Keratinocyte (primary cell): ENCODE measurements around the gene VSTM1. TPM values are rescaled to one million over a fixed set of nuclear protein-coding genes. Genes with fewer than 3 reads are reported as not detected.

ENCODE experiments used
- DNase-seq: peaks from one replicate; pipeline ENCODE4 v3.0.0-alpha.2; 2011; ENCODE audit warnings: low read depth, missing footprints, low spot score
- FAIRE-seq: peaks from 2 replicates; lab custom pipeline; 2011; peaks lifted over from hg19 to GRCh38; lab: Jason Lieb, UNC
- H2AFZ ChIP-seq: 2 replicates; pipeline ENCODE4 v1.6.0; 2012; ENCODE audit warnings: low read length, control low read depth, inconsistent platforms; ENCODE audit not compliant: control insufficient read depth
- H3K27ac ChIP-seq: 2 replicates; pipeline ENCODE4 v1.5.1; 2011; ENCODE audit warnings: low read length; ENCODE audit not compliant: control insufficient read depth, insufficient read depth
- H3K27me3 ChIP-seq: 3 replicates; pipeline ENCODE4 v1.6.0; 2011; ENCODE audit warnings: low read length; ENCODE audit not compliant: control insufficient read depth, insufficient read depth; ENCODE audit errors: extremely low read depth
- H3K36me3 ChIP-seq, 2 experiments: 2 replicates in 1 of 2; 3 replicates in 1 of 2; pipeline ENCODE4 v1.5.1; 2011; ENCODE audit warnings: low read length in 2 of 2, mild to moderate bottlenecking in 1 of 2; ENCODE audit not compliant: control insufficient read depth in 2 of 2, insufficient read depth in 2 of 2; ENCODE audit errors: extremely low read depth in 1 of 2
- H3K4me1 ChIP-seq: 3 replicates; pipeline ENCODE4 v1.5.1; 2011; ENCODE audit warnings: low read length; ENCODE audit not compliant: control insufficient read depth, insufficient read depth; ENCODE audit errors: extremely low read depth
- H3K4me2 ChIP-seq: 3 replicates; pipeline ENCODE4 v1.6.0; 2011; ENCODE audit warnings: low read depth, low read length; ENCODE audit not compliant: control insufficient read depth, insufficient read depth; ENCODE audit errors: extremely low read depth
- H3K4me3 ChIP-seq, 3 experiments: fragments of 200-600 bp in 1 of 3; sonication (generic) in 1 of 3; 2 replicates in 2 of 3; 3 replicates in 1 of 3; pipeline ENCODE4 v1.5.1; 2011 to 2016; ENCODE audit warnings: low read length in 3 of 3, mild to moderate bottlenecking in 3 of 3, control low read depth in 2 of 3, inconsistent platforms in 1 of 3, low read depth in 1 of 3, mixed read lengths in 1 of 3, mixed run types in 1 of 3, moderate library complexity in 1 of 3; ENCODE audit not compliant: control insufficient read depth in 2 of 3, insufficient read depth in 2 of 3; ENCODE audit errors: extremely low read depth in 1 of 3
- H3K79me2 ChIP-seq: 2 replicates; pipeline ENCODE4 v1.6.0; 2012; ENCODE audit warnings: low read length; ENCODE audit not compliant: control insufficient read depth, insufficient read depth
- H3K9ac ChIP-seq: 3 replicates; pipeline ENCODE4 v1.6.0; 2011; ENCODE audit warnings: low read length; ENCODE audit not compliant: control insufficient read depth, insufficient read depth; ENCODE audit errors: extremely low read depth
- H3K9me1 ChIP-seq: 3 replicates; pipeline ENCODE4 v1.6.0; 2011; ENCODE audit warnings: low read length; ENCODE audit not compliant: control insufficient read depth, insufficient read depth; ENCODE audit errors: extremely low read depth
- H3K9me3 ChIP-seq: 2 replicates; pipeline ENCODE4 v1.5.1; 2012; ENCODE audit warnings: low read depth, low read length; ENCODE audit not compliant: control insufficient read depth
- H4K20me1 ChIP-seq: 3 replicates; pipeline ENCODE4 v1.6.0; 2011; ENCODE audit warnings: low read length; ENCODE audit not compliant: control insufficient read depth, insufficient read depth; ENCODE audit errors: extremely low read depth
- CTCF ChIP-seq, 3 experiments: IDR thresholded peaks in 1 of 3; conservative IDR thresholded peaks in 1 of 3; optimal IDR thresholded peaks in 1 of 3; 2 replicates in 2 of 3; 3 replicates in 1 of 3; pipeline versions ENCODE3 to v1.5.1; 2011; ENCODE audit warnings: low read length in 3 of 3, mild to moderate bottlenecking in 3 of 3, moderate library complexity in 2 of 3, control low read depth in 1 of 3, inconsistent platforms in 1 of 3; ENCODE audit not compliant: insufficient read depth in 2 of 3; ENCODE audit errors: extremely low read depth in 1 of 3
- EZH2 ChIP-seq: IDR thresholded peaks from one replicate; pipeline ENCODE4 v1.6.1; 2012; ENCODE audit warnings: inconsistent platforms, mild to moderate bottlenecking, low read length, moderate library complexity
- dilution Hi-C: fragments of 300-500 bp; cut with MboI; formaldehyde crosslinking; loops from one replicate; pipeline ENCODE4 v1.7.0; 2020; ENCODE audit warnings: low sequenced_read_pairs; ENCODE audit not compliant: extremely low pct_ligation_motif_present
- polyA plus RNA-seq, 5 experiments: library from polyadenylated mRNA; depleted of rRNA in 3 of 5; stranded (reverse) in 3 of 5; stranded (forward) in 1 of 5; unstranded in 1 of 5; fragments of >200 nt; gene quantifications; 1 replicate in 1 of 5; 2 replicates in 3 of 5; 3 replicates in 1 of 5; pipeline versions ENCODE4 v1.2.1 to v1.2.3, GENCODE V29; 2011 to 2012; ENCODE audit warnings: missing spikeins in 2 of 5, low read depth in 1 of 5, low replicate concordance in 1 of 5

The VSTM1 gene
- polyA plus RNA-seq, 1 donor (not counting 4 experiments of a cell fraction or from before 2014, with no cell fraction given), result not detected

- H3K4me3 ChIP-seq, result no peak overlapping the region
- H3K27me3 ChIP-seq, result no peaks in the 10 kb centered on the region
- H4K20me1 ChIP-seq, result no peaks in the 10 kb centered on the region
- no peak overlapping the region for H3K9ac ChIP-seq
- dilution Hi-C loops, result no loop called here
- no peak overlapping the region for H3K27ac ChIP-seq
- H2AFZ ChIP-seq, result no peak overlapping the region
- no peak for FAIRE-seq
- no peaks in the 10 kb centered on the region for H3K36me3 ChIP-seq
- DNase-seq, result no peak
- no peaks in the 10 kb centered on the region for H3K9me1 ChIP-seq
- no peaks in the 10 kb centered on the region for H3K79me2 ChIP-seq
- no peaks in the 10 kb centered on the region for H3K4me1 ChIP-seq
- no peak overlapping the region for H3K4me2 ChIP-seq
- H3K9me3 ChIP-seq, result no peaks in the 10 kb centered on the region
- no peak for TF ChIP-seq EZH2
- no peak for TF ChIP-seq CTCF (optimal IDR thresholded peaks at IDR 0.05 in 1 of 3, IDR thresholded peaks at IDR 0.05 in 1 of 3, conservative IDR thresholded peaks at IDR 0.05 in 1 of 3; ENCODE audit: extremely low read depth in 1 of 3, insufficient read depth in 2 of 3, low read length in 3 of 3)
Observed at GRCh38 chr19:53999694-54000093, 64.0 kb downstream of the VSTM1 start.

- dilution Hi-C loops, result no loop called here
- Histone ChIP-seq H3K79me2 (no peaks in the 10 kb centered on the region), H3K4me2 (no peak overlapping the region), H3K9me1 (no peaks in the 10 kb centered on the region), H3K4me1 (no peaks in the 10 kb centered on the region), H3K4me3 (no peak overlapping the region), H3K9ac (no peak overlapping the region), H3K27me3 (peaks cover 11% of the 10 kb centered on the region), H4K20me1 (no peaks in the 10 kb centered on the region), H3K27ac (no peak overlapping the region), H3K9me3 (no peaks in the 10 kb centered on the region), H2AFZ (no peak overlapping the region), H3K36me3 (no peaks in the 10 kb centered on the region)
- TF ChIP-seq CTCF (optimal IDR thresholded peaks at IDR 0.05 in 1 of 3, IDR thresholded peaks at IDR 0.05 in 1 of 3, conservative IDR thresholded peaks at IDR 0.05 in 1 of 3; ENCODE audit: extremely low read depth in 1 of 3, insufficient read depth in 2 of 3, low read length in 3 of 3) (no peak), EZH2 (no peak)
- FAIRE-seq, result no peak
- no peak for DNase-seq
Observed at GRCh38 chr19:53998223-53998622, 65.5 kb downstream of the VSTM1 start.
